ENCODE results near the gene SSNA1. TPM values are rescaled to one million over a fixed set of nuclear protein-coding genes. Genes with fewer than 3 reads are reported as not detected.

The SSNA1 gene
- total and polyA plus RNA-seq, 2 experiments from 2014 or later: 82.2 to 128 TPM

DNA sequence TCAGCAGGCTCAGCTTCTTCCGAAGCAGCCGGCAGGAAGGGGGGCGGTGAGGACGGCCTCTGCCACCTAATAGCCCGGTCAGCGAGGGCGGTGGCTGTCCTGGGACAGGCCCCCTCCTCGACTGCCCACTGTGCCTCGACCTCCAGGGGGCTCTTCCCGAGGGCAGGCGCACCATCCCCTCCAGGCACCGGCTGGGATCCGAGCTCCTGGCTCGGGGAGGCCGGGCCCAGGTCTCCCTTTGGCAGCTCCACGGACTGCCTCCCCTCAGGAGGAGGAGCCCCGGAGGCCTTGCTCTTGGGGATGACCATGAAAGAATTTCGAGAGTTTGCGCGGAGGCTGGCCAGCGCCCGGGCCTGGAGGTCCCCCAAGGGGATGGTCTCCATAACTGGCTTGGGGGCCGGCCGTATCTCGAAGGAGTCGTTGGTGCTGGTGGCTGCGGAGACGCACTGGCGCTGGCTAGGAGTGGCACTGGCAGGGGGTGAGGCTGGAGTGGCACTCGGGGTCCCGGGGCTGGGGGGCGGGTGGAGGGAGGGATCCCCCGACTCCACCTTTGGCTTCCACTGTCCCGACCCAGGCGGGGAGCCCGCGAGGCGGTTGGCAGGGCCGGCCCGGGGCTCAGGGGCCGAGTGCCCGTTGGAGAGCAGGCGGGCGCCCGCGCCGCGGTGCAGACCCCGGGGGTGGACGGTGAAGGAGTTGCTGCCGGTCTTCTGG lies 11.1 kb downstream of the SSNA1 start:
- TF ChIP-seq EZH2phosphoT487 (IDR thresholded peaks at IDR 0.05; ENCODE audit: low read depth, severe bottlenecking, unreplicated experiment) (no peak), EZH2 (IDR thresholded peaks at IDR 0.05; ENCODE audit: borderline replicate concordance) (no peak)
- TF ChIP-seq, protein P1, sequence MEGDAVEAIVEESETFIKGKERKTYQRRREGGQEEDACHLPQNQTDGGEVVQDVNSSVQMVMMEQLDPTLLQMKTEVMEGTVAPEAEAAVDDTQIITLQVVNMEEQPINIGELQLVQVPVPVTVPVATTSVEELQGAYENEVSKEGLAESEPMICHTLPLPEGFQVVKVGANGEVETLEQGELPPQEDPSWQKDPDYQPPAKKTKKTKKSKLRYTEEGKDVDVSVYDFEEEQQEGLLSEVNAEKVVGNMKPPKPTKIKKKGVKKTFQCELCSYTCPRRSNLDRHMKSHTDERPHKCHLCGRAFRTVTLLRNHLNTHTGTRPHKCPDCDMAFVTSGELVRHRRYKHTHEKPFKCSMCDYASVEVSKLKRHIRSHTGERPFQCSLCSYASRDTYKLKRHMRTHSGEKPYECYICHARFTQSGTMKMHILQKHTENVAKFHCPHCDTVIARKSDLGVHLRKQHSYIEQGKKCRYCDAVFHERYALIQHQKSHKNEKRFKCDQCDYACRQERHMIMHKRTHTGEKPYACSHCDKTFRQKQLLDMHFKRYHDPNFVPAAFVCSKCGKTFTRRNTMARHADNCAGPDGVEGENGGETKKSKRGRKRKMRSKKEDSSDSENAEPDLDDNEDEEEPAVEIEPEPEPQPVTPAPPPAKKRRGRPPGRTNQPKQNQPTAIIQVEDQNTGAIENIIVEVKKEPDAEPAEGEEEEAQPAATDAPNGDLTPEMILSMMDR (IDR thresholded peaks at IDR 0.05; ENCODE audit: poor library complexity): no peak
- no peaks in the 10 kb centered on the region for H3K9me3 ChIP-seq (ENCODE audit: low read depth)
- H2AFZ ChIP-seq: no peak overlapping the region
- peak overlapping the region; percentile 99 for H3K4me2 ChIP-seq
- H3K27me3 ChIP-seq: no peaks in the 10 kb centered on the region
- peak overlapping the region; percentile 74 for H3K27ac ChIP-seq
- 26% methylated on average over 28 of the region's 51 CpGs for WGBS (ENCODE audit: low lambda C conversion rate, missing lambda C conversion rate)
- peaks cover 58% of the 10 kb centered on the region for H3K4me1 ChIP-seq (ENCODE audit: insufficient read depth)
- peaks cover 49% of the 10 kb centered on the region for H4K20me1 ChIP-seq (ENCODE audit: insufficient read depth, poor library complexity, severe bottlenecking)
- peaks cover 85% of the 10 kb centered on the region for H3K79me2 ChIP-seq
- no peaks in the 10 kb centered on the region for H3K9me2 ChIP-seq (replicated peaks; ENCODE audit: insufficient read depth)
- no peaks in the 10 kb centered on the region for H3K36me3 ChIP-seq (replicated peaks; ENCODE audit: insufficient read depth, low read depth)
- peak; percentile 46 for DNase-seq (ENCODE audit: low spot score)
- H3K4me3 ChIP-seq: peak overlapping the region; percentile 36

DNA sequence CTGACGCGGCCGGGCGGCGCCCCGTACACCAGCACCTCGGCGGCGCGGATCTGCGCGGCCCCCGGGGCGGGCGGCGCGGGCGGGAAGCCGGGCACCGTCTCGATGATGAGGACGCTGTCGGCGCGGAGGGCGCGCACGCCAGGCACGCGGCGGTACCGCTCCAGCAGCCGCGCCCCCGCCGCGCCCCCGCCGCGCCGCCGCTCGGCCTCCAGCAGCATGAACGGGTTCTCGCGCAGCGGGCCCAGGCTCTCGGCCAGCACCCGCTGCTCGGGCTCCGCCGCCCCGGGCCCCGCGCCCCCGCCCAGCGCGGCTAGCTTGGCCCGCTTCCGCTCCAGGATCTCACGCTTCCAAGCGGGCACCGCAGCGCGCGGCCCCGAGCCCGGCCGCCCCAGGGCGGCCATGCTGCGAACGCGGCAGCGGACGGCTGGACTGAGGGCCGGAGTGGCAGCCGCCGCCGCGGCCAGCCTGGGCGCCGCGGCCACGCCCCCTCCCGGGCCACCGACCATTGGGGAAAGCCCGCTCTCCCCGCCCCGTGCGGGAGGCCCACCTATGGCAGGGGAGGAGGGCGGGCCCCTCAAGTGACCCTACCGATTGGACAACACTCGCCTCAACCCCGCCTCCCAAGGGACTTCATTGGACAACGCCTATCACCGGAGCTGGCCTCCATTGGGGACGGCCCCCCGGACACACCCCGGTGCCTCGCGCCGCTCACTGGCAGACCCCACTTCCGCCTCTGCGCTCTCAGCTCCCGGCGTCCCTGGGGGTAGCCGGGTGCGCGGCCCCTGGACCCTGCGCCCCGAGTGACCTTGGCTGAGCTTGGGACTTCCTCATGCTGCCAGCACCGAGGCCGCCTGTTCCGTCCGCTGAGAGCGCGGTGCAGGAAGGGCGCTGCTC lies 12.1 kb downstream of the SSNA1 start, which contains the start of gene TPRN:
Gene TPRN (minus strand): TSS at position 431 of the 894 bp plus-strand sequence. CDS start 30 bp downstream, at position 401.
- peaks cover 51% of the 10 kb centered on the region for H3K4me1 ChIP-seq (ENCODE audit: insufficient read depth)
- WGBS (ENCODE audit: low lambda C conversion rate, missing lambda C conversion rate): 2% methylated on average over 41 of the region's 118 CpGs

DNA sequence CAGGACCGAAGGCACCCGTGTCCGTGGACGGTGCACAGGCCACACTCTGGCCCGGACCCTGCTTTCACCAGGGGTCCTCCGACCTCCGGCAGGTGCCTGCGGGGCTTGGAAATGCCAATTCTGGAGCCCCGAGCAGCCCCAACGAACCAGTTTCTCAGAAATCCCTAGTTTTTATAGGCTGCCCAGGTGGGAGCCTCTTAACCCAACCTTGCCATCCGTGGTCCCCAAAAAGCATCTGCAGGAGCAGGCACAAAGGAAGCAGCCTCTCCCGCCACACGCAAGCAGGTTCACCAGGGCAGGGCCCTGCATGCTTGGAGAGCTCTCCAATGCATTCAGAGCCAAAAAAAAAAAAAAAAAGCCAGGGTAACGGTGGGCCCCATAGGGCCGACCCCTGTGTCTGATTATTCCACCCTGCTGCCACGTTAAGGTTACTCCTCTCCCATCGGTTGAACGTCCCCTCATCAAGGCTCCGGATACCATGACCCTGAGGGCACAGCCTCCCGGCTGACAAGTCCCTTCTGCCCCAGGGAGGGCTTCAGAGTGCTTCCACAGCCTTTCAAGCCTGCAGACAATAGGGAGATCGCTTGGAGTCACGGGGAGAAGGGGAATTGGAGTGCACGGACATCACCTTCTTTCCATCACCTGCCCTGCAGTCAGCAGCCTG lies 12.9 kb downstream of the SSNA1 start:
- peak overlapping the region; percentile 87 for H3K4me2 ChIP-seq
- no peaks in the 10 kb centered on the region for H3K36me3 ChIP-seq (replicated peaks; ENCODE audit: insufficient read depth, low read depth)
- peak overlapping the region; percentile 30 for H3K4me3 ChIP-seq
- peaks cover 31% of the 10 kb centered on the region for H4K20me1 ChIP-seq (ENCODE audit: insufficient read depth, poor library complexity, severe bottlenecking)
- TF ChIP-seq, protein P1 (IDR thresholded peaks at IDR 0.05; ENCODE audit: poor library complexity): no peak
- TF ChIP-seq EZH2 (IDR thresholded peaks at IDR 0.05; ENCODE audit: borderline replicate concordance) (no peak), EZH2phosphoT487 (IDR thresholded peaks at IDR 0.05; ENCODE audit: low read depth, severe bottlenecking, unreplicated experiment) (no peak)
- H3K27me3 ChIP-seq: no peaks in the 10 kb centered on the region
- H3K9me3 ChIP-seq (ENCODE audit: low read depth): no peaks in the 10 kb centered on the region
- H3K79me2 ChIP-seq: peaks cover 82% of the 10 kb centered on the region
- H3K9me2 ChIP-seq (replicated peaks; ENCODE audit: insufficient read depth): no peaks in the 10 kb centered on the region
- 25% methylated on average over 23 of the region's 23 CpGs for WGBS (ENCODE audit: low lambda C conversion rate, missing lambda C conversion rate)
- peaks cover 48% of the 10 kb centered on the region for H3K4me1 ChIP-seq (ENCODE audit: insufficient read depth)
- peak overlapping the region; percentile 78 for H3K27ac ChIP-seq
- H2AFZ ChIP-seq: no peak overlapping the region
- DNase-seq (ENCODE audit: low spot score): no peak

More for the DNA sequence above, 12.1 kb downstream of the SSNA1 start, which contains the start of gene TPRN:
- Histone ChIP-seq H3K4me3 (peak within 1 kb of the TSS; percentile 47), H3K79me2 (peaks cover 82% of the 10 kb centered on the region), H3K27me3 (no peaks in the 10 kb centered on the region), H3K36me3 (replicated peaks; ENCODE audit: insufficient read depth, low read depth) (no peaks in the 10 kb centered on the region), H3K9me2 (replicated peaks; ENCODE audit: insufficient read depth) (no peaks in the 10 kb centered on the region), H3K9me3 (ENCODE audit: low read depth) (no peaks in the 10 kb centered on the region), H3K4me2 (peak within 1 kb of the TSS; percentile 99), H4K20me1 (ENCODE audit: insufficient read depth, poor library complexity, severe bottlenecking) (peaks cover 39% of the 10 kb centered on the region), H3K27ac (peak within 1 kb of the TSS; percentile 78), H2AFZ (no peak within 1 kb of the TSS)
- TF ChIP-seq EZH2phosphoT487 (IDR thresholded peaks at IDR 0.05; ENCODE audit: low read depth, severe bottlenecking, unreplicated experiment) (no peak), EZH2 (IDR thresholded peaks at IDR 0.05; ENCODE audit: borderline replicate concordance) (no peak)
- TF ChIP-seq, protein P1 (IDR thresholded peaks at IDR 0.05; ENCODE audit: poor library complexity): no peak
- DNase-seq (ENCODE audit: low spot score): peak; percentile 100

All from hepatocyte (in vitro differentiated cells).